Right cardiac atrium (tissue), 5 donors: ENCODE measurements around the gene HNMT. TPM values are rescaled to one million over a fixed set of nuclear protein-coding genes. Genes with fewer than 3 reads are reported as not detected.
"Not testable (repeated sequence)": the region's sequence is repeated elsewhere in the genome, so short reads cannot be mapped to it uniquely, and the experiment has no call there.

Source experiments
- ATAC-seq, 2 donors: fragments of 200-7000 bp; cut with Tn5 transposase; one replicate each; pipeline versions ENCODE4 v1.8.0 to v1.9.1; 2020; ENCODE audit warnings: moderate library complexity in 2 of 2, mild to moderate bottlenecking in 1 of 2
- DNase-seq, 3 donors: peaks; one replicate each; pipeline ENCODE4 v3.0.0-alpha.2; 2020
- H3K27ac ChIP-seq: one replicate; pipeline ENCODE4 v1.5.1; 2013; ENCODE audit warnings: mild to moderate bottlenecking, low read length, control low read depth, moderate library complexity
- H3K27me3 ChIP-seq: one replicate; pipeline ENCODE4 v1.6.1; 2013; ENCODE audit not compliant: control insufficient read depth, insufficient read depth
- H3K4me1 ChIP-seq: one replicate; pipeline ENCODE4 v1.6.1; 2013; ENCODE audit warnings: low read length; ENCODE audit not compliant: control insufficient read depth, insufficient read depth
- H3K4me3 ChIP-seq: one replicate; pipeline ENCODE4 v1.5.1; 2013; ENCODE audit warnings: low read length, control low read depth
- H3K9me3 ChIP-seq: one replicate; pipeline ENCODE4 v1.6.1; 2013; ENCODE audit warnings: low read length; ENCODE audit not compliant: control insufficient read depth
- WGBS: extraction: QIAGEN DNeasy Blood & Tissue Kit; methylation state at CpG from one replicate; pipeline ENCODE4 v1.1.7; 2013; 5-methylcytosine and 5-hydroxymethylcytosine counted together
- intact Hi-C, 4 donors: fragments of 100-400 bp; cut with DNase I; formaldehyde crosslinking; loops; one replicate each; pipeline versions ENCODE4 v1.11.0 to v1.14.0; 2022 to 2023
- polyA plus RNA-seq: library from polyadenylated mRNA; stranded (reverse); fragments of 200-250 nt; gene quantifications from one replicate; pipeline ENCODE4 v1.2.3, GENCODE V29; 2013
- total RNA-seq, 4 donors: library from RNA; stranded (reverse); fragmentation: NEBNext Ultra II Directional; extraction: Animal tissue kit (Norgen Biotek cat#: 25700); gene quantifications; one replicate each; pipeline ENCODE4 v1.2.1, GENCODE V29; 2021
- donor health status: healthy with polysubstance abuse.
- donor health status: DM: no; HTN: yes; CAD: no.
- donor health status: DM: no; HTN: no; CAD: no.
- donor health status: DM: no; HTN: yes; CAD: no; lungs with severe emphysema.
- donor health status: DM: yes; HTN: yes; CAD: no.

HNMT gene
- total and polyA plus RNA-seq, 5 donors, result 13.7 to 25.6 (median 22.9) TPM

DNA sequence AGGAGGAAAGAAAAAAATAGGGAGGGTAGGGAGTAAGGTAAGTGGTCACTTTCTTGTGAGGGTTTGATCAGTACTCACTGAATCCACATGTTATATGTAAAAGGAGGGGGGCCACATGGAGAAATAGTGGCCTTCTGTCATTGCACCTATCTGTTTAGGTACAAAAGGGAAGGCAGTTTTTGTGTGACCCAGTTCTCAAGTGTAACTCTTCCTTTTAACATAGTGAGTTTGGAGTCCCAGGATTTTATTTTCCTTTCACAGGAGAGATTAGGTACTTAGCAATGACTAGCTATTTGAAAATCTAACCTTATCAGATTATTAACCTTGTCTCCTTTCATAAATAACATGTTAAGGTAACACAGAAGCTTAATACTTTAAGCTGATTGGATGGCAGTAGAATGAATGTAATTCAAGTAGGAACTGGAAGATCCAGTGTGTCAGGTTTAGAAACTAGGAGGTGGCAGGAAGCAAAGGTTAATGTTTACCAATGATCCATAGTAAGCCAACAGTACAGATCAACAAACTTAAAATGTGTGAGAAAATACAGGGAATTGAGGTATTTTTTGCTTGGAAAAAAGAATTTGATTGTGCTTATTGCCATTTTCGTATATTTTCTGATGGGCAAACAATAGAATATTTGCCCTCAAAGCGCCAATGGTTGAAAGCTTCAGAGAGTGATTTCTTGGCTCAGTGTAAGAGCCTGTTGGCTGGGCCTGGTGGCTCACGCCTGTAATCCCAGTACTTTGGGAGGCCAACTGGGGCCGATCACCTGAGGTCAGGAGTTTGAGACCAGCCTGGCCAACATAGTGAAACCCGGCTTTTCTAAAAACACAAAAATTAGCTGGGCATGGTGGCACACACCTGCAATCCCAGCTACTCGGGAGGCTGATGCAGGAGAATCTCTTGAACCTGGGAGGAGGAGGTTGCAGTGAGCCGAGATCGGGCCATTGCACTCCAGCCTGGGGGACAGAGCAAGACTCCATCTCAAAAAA lies 11.3 kb downstream of the HNMT start:
- no peak for ATAC-seq
- Histone ChIP-seq H3K4me1 (no peaks in the 10 kb centered on the region), H3K9me3 (no peaks in the 10 kb centered on the region), H3K27ac (no peak overlapping the region), H3K4me3 (no peak overlapping the region), H3K27me3 (no peaks in the 10 kb centered on the region)
- DNase-seq, result no peak
- intact Hi-C loops, result no loop called here
- 83% methylated on average over 8 of the region's 8 CpGs for WGBS

DNA sequence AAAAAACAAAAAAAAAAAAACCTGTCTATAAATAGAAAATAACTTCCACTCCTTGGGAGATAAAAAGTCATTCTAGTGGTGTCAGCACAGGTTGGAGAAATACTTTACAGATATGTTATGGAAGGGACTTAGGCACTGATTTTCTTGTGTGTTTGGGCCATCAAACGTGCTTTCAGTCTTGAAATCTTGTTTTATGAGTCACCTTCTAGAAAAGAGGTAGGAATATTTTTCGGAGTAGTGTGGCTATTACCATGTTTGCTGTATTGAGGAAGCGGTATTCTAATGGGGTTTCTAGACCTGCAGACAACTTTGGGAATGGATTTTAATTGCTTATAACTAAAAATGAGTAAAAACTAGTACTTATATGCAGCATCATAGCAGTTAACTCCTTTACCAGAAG lies 12.0 kb downstream of the HNMT start:
- Histone ChIP-seq H3K4me1 (no peaks in the 10 kb centered on the region), H3K27ac (no peak overlapping the region), H3K4me3 (no peak overlapping the region), H3K9me3 (no peaks in the 10 kb centered on the region), H3K27me3 (no peaks in the 10 kb centered on the region)
- intact Hi-C loops, result no loop called here
- ATAC-seq (no peak), DNase-seq (no peak)
- 90% methylated on average over 3 of the region's 3 CpGs for WGBS

DNA sequence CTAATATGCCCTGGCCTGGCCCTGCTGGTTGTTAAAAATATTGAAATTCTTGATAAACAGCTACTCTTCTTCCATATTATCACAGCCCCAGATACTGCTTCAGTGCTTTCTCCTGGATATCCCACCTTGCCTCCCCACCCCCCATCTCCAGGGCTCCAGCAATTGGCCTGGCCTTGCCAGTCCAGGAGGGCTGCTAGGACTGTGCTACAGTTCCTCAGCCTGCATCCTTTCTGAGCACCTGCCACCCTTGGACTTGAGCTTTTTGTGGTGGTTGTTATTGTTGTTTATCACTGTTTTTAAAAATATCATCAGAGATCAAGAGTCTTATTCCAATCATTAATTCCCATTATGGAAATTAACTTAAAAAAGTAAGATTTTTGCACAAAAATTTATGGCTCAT lies 13.5 kb downstream of the HNMT start:
- DNase-seq, result no peak
- intact Hi-C loops, result no loop called here
- Histone ChIP-seq H3K4me1 (no peaks in the 10 kb centered on the region), H3K27ac (no peak overlapping the region), H3K4me3 (no peak overlapping the region), H3K9me3 (no peaks in the 10 kb centered on the region), H3K27me3 (no peaks in the 10 kb centered on the region)
- ATAC-seq, result no peak

DNA sequence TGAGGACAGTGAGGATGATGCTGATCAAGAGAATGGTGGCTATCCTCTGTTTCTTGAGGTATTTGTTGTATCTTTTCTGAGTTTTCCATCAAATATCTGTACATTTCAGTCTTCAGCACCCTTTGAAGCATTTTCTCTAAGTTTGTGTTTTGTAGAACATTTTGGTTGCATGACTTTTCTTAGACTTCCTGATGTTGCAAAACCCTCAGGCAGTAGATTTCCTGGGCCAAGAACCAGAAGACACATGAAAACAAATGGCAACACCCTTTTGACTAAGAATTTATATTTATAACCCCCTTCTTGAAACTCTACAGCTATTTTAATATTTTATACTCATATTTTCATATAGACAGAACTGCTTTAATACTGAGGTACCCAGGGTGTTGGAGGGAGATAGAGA lies 16.2 kb downstream of the HNMT start:
- Histone ChIP-seq H3K4me1 (no peaks in the 10 kb centered on the region), H3K9me3 (no peaks in the 10 kb centered on the region), H3K27me3 (no peaks in the 10 kb centered on the region), H3K27ac (no peak overlapping the region), H3K4me3 (no peak overlapping the region)
- intact Hi-C loops, result no loop called here
- ATAC-seq, result no peak
- DNase-seq, result no peak

DNA sequence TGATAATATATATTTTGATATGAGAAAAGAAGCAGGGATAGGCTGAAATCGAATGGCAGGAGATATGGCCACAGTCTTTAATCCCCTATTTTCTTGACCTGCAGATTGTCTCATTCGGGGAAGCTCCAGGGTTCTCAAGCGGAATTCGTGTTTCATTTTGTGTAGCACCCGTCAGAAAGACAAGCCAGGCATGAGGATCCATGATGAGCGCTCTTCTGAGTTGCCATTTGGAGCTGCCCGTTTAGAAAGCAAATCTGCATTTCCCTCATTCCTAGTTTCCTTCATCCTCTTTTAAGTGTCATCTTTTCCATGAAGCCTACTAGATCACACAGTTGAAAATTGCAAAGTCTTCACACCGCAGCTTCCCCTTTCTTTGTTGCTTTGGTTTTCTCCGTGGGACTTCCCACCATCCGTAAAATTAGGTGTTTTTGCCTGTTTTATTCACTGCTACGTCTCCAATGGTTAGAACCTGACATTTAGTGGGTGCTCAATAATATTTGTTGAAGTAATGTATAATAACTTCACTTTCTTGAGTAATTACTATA lies 16.9 kb downstream of the HNMT start:
- intact Hi-C loops, result no loop called here
- ATAC-seq (no peak), DNase-seq (no peak)
- WGBS, result 89% methylated on average over 11 of the region's 11 CpGs
- no peak overlapping the region for H3K4me3 ChIP-seq
- no peaks in the 10 kb centered on the region for H3K4me1 ChIP-seq
- no peaks in the 10 kb centered on the region for H3K27me3 ChIP-seq
- H3K9me3 ChIP-seq, result no peaks in the 10 kb centered on the region
- no peak overlapping the region for H3K27ac ChIP-seq

DNA sequence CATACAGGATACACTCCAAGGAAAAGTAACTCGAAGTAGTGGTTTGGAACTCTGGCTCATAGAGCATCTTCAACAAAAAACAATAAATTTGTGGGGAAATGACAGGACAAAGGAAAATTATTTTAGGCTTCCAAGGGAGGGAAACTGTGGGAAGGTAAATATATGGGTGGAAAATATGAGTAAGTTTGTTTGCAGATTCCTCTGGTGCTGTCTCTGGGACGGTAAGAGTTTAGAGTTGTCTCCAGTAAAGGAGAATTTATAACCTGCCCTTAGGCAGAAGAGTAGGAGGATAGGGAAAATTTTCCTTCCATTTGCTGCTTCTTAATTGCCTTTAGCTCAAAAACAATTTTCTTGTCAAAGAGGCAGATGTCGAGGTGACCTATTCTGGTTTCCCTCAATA lies 19.3 kb downstream of the HNMT start:
- DNase-seq, result no peak
- no peak overlapping the region for H3K4me3 ChIP-seq
- ATAC-seq, result no peak
- no peaks in the 10 kb centered on the region for H3K4me1 ChIP-seq
- H3K27ac ChIP-seq, result no peak overlapping the region
- no peaks in the 10 kb centered on the region for H3K9me3 ChIP-seq
- intact Hi-C loops, result no loop called here
- no peaks in the 10 kb centered on the region for H3K27me3 ChIP-seq
- WGBS, result 82% methylated on average over 3 of the region's 3 CpGs

DNA sequence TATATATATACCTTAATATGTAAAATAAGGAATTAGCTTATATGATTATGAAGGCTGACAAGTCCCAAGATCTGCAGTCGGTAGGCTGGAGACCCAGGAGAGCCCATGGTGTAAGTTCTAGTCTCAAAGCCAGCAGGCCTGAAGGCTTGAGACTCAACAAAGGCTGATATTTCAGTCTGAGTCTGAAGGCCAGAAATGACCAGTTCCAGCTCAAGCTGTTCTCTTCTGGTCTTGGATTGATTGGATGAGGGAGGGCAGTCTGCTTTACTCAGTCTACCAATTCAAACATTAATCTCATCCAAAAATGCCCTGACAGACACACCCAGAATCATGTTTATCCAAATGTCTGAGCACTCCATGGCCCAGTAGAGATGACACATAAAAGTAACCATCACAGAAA lies 22.0 kb downstream of the HNMT start:
- Histone ChIP-seq H3K4me3 (no peak overlapping the region), H3K4me1 (no peaks in the 10 kb centered on the region), H3K27me3 (no peaks in the 10 kb centered on the region), H3K27ac (no peak overlapping the region), H3K9me3 (no peaks in the 10 kb centered on the region)
- intact Hi-C loops, result no loop called here
- DNase-seq (no peak), ATAC-seq (no peak)
- WGBS, result 88% methylated on average over 1 of the region's 1 CpG

DNA sequence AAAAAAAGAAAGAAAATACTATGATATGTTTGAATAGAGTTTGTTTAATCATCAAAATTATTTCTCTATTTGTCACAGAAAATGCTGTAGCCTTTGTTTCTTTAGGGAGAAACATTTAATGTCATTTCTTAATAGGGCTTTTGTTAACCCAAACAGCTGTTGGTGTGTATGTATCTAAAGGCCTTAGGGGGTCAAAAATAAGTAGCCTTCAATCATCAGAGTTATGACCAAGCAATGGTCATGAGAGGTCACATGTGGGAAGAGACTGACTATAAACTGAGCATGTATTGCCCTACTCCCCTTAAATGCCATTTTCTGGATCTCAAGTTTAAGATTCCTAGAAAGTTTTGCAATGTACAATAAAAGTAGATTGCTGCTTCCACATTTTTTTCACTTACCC lies 22.7 kb downstream of the HNMT start:
- intact Hi-C loops, result no loop called here
- no peak for ATAC-seq
- Histone ChIP-seq H3K9me3 (no peaks in the 10 kb centered on the region), H3K4me1 (no peaks in the 10 kb centered on the region), H3K27me3 (no peaks in the 10 kb centered on the region), H3K4me3 (no peak overlapping the region), H3K27ac (no peak overlapping the region)
- no peak for DNase-seq

DNA sequence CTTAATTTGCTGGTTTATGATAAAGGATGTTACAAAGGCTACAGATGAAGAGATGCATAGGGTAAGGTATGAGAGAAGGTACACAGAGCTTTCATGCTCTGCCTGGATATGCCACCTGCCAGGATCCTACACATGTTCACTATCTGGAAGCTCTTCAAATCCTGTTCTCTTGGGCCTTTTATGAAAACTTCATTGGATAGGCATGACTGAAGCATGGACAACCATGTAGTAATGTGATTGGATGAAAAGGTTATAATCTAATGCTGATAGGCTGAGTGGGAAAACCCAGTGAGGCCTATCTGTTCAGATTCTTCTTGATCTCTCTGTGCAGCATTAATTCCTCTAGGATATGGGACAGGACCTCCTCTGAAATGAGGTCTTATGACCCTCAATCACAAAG lies 26.8 kb downstream of the HNMT start:
- no peaks in the 10 kb centered on the region for H3K27me3 ChIP-seq

DNA sequence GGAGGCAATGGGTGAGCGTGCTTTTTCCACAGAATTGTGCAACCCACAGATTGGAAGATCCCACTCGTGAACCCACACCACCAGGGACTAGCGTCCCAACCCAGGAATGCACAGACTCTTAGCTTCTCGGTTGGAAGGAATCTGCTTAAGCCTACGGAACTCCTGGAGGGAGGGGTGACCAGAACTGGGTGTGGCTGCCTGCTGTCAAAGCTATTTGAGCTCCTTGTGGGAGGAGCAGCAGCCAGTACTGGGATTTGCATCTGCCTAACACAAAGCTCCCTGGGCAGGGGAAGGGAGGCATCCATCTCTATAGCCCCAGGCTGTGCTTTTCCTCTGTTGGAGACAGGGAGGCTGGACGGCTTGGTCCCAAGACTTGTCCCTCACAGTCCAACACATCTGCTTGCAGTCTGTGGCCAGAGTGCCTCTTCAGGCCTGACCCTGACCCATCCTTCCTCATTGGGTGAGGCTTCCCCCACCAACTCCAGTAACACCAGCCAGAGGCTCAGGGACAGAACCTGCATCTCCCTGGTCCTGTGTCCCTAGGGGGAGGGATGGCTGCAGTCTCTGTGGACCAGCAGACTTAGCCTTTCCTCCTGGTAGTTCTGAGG lies 27.9 kb downstream of the HNMT start:
- no peaks in the 10 kb centered on the region for H3K4me1 ChIP-seq
- ATAC-seq (no peak), DNase-seq (peak in 1 of 3 donors; percentile 25)
- H3K27me3 ChIP-seq, result no peaks in the 10 kb centered on the region
- no peak overlapping the region for H3K4me3 ChIP-seq
- 97% methylated on average over 6 of the region's 6 CpGs for WGBS
- H3K9me3 ChIP-seq, result no peaks in the 10 kb centered on the region
- no peak overlapping the region for H3K27ac ChIP-seq
- intact Hi-C loops, result no loop called here

More for the DNA sequence above, 26.8 kb downstream of the HNMT start:
- ATAC-seq, result no peak
- Histone ChIP-seq H3K4me1 (no peaks in the 10 kb centered on the region), H3K9me3 (no peaks in the 10 kb centered on the region), H3K27ac (no peak overlapping the region), H3K4me3 (no peak overlapping the region)
- intact Hi-C loops, result no loop called here
- no peak for DNase-seq

DNA sequence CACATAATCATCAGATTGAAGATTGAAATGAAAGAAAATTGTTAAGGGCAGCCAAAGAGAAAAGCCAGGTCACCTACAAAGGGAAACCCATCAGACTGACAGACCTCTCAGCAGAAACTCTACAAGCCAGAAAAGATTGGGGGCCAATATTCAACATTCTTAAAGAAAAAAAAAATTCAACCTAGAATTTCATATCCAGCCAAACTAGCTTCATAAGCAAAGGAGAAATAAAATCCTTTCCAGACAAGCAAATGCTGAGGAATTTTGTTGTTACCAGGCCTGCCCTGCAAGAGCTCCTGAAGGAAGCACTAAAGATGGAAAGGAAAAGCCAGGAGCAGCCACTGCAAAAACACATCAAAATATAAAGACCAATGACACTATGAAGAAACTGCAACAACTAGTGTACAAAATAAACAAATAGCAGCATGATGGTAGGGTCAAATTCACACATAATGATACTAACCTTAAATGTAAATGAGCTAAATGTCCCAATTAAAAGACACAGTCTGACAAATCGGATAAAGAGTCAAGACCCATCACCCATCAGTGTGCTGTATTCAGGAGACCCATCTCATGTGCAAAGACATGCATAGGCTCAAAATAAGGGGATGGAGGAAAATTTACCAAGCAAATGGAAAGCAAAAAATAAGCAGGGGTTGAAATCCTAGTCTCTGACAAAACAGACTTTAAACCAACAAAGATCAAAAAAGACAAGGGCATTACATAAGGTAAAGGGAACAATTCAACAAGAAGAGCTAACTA lies 29.6 kb downstream of the HNMT start:
- H3K9me3 ChIP-seq, DNase-seq, H3K4me3 ChIP-seq, H3K27me3 ChIP-seq, H3K27ac ChIP-seq, intact Hi-C loops, ATAC-seq, H3K4me1 ChIP-seq: not testable (repeated sequence)
- 98% methylated on average over 1 of the region's 1 CpG for WGBS
